ENCODE data around the gene CD84.

- TF ChIP-seq CTCF (IDR thresholded peaks at IDR 0.05), result no peak
- no peak for TF ChIP-seq POLR2A (IDR thresholded peaks at IDR 0.05)
These were observed 49.5 kb upstream of the CD84 start for GRCh38 chr1:160628799-160629263.

Data from right lobe of liver (tissue), 4 donors.